ENCODE measurements around the gene ARHGEF7.

The ARHGEF7 gene

DNA sequence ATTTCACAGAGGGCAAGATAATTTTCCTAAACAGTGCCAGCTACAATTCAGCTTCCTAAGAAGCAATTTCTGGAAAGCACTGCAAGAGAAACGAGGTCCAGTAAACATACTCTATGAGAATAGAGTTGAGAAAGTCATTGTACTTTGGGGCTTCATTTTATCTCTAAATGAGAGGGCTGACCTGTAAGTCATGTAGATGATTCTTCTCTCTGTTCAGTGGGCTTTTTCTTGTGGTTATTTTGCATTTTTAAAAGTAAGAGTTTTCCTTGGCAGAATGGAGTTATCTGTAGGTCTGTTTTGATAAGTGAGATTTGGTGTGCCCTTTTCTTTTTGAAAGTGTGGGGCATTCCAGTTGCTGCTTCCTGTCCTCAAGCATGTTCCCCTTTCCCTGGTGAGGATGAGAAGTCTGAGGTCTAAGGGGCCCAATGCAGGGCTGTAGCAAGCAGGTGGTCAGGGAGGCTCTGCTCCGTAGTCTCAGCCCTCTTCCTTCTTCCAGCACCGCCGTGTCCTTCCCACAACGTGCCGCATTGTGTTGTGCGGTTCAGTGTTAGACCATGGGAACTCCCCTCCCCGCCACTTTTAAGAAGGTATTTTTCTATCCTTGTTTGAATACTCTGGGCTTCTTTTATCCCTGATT, 86.3 kb downstream of the ARHGEF7 start:
- no peak for DNase-seq (ENCODE audit: low read depth in 2 of 2)

DNA sequence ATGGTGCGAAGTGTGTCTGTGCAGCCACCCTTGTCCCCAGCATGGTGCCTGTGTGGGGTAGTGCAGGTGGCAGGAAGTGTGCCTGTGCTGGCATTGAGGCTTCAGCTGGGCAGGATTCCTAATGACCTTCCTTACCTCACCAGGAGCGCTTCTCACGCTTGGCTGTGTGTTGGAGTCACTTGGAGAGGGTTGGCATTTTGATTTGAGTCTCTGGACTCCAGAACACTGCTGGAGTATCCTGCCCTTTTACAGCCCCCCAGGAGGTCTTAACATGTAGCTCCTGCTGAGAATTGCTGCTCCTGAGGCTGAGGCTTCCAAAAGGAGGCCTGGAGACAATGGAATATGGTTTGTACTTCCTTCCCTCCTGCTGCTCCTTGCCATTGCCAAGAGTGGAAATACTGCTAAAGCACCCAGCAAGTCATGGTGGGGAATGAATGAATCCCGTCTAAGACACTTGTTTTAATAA, 87.1 kb downstream of the ARHGEF7 start:
- DNase-seq (ENCODE audit: low read depth in 2 of 2): no peak

DNA sequence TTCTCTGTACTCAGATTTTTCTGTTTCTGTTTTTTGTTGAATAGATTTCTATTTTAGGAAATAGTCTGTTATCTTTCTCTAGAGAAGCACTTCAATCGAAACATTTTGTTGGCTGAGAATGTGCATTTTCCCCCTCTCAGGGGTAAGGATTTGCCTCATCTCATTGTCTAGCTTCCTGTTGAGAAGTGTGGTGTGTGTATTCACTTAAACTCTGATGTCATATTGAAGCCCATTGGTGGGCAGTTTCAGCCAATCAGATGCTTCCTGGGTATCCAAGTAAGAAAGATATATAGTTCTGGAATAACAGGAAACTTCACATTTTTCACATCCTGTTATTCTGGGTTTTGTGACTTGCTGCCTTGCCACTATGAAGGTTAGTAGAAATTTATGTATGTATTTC, 87.6 kb downstream of the ARHGEF7 start:
- no peak for DNase-seq (ENCODE audit: low read depth in 2 of 2)

DNA sequence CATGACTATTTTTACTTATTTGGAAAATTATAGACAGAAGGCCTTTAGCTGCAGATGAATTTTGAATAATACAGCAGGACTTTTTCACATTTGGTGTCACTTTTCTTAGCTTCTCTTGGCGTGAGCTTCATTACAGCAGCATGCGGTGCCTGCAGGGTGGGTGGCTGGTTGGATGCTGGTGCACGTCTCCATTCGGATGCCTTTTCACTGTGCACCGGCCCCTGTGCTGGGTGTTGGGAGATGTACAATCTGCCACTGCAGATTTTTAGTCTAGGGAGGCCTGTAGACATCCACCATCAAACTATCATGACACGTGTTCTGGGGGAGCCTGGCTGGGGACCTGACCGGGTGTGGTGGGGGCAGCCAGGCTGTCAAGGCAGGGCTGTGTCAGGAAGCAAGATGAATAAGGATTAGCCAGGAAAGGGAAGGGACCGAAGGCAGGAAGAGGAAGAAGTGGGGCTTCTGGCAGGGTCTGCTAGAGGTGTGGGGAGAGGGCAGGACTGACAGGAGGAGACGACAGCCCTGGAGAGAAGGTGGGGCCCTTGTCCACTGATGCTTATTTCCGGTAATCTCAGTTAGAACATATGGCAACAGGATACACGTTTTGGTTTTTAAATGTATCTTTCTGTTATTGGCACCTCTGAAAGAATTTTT, 88.8 kb downstream of the ARHGEF7 start:
- no peak for DNase-seq (ENCODE audit: low read depth in 2 of 2)

DNA sequence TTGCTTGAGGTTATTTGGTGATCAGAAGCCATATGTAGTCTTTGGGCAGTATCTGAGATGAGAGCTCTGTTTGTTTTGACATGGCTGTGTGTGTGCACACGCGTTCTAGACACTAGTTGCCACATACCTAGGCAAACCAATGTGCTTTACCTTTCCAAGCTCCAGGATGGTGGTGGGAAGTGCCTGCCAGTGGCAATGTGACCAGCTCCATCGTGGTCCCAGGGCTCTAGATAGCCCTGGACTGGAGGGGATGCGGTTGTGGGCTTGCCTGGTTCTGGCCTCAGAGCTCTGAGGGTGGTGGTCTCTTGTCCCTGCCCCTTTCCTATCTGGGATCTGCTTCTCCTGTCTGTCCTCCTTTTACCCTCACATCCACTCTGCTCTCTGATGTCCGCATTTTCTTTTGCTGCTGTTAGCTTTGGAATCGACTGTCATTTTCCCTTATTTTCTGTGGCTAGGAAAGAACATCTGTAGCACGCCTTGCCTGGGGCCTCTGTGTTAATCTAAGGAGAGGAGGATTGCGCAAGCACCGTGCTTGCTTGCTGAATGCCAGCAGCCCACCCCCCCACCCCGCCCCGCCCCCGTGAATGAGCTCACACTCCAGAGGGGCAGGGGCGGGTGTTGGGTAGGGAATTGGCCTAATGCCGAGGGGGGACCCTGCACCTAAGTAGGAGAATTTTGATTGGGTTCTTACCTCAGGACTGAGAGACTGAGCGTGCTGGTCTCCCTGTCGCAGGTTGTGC, 89.5 kb downstream of the ARHGEF7 start:
- DNase-seq (ENCODE audit: low read depth in 2 of 2): no peak

DNA sequence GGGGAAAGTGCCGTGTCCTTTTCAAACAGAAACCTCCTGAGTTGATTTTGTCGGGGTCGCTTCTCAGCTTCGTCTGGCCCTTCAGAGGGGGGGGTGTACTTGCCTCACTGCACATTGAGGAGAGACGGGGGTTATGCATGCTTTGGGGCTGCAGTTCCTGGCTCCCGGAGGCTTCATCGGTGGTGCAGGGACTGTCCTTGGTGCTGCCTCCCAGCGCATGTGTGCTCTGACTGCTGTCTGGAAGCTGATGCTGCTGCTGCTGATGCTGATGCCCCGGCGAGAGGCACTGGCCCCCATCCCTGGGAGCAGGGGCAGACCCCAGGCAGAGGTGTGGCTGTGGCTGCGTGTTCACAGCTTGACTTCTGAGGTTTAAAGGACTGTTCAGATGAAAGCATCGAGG, 91.0 kb downstream of the ARHGEF7 start:
- DNase-seq (ENCODE audit: low read depth in 2 of 2): no peak

DNA sequence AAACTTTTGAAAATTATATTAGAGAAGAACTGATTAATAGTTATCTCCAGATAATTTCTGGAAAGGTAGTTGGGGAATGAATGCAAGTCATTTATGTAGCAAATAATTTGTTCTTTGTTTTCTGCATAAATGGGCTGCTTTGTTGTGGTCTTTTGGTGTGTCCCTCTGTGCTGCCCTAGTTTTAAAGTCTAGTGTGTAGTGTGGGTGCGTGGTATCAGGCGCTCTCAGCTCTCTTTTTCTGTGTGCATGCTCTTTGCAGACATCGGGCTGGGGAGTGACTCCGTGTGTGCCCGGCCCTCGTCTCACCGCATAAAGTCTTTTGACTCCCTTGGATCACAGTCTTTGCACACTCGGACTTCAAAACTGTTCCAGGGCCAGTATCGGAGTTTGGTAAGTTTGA, 94.5 kb downstream of the ARHGEF7 start:
- DNase-seq (ENCODE audit: low read depth in 2 of 2): no peak

DNA sequence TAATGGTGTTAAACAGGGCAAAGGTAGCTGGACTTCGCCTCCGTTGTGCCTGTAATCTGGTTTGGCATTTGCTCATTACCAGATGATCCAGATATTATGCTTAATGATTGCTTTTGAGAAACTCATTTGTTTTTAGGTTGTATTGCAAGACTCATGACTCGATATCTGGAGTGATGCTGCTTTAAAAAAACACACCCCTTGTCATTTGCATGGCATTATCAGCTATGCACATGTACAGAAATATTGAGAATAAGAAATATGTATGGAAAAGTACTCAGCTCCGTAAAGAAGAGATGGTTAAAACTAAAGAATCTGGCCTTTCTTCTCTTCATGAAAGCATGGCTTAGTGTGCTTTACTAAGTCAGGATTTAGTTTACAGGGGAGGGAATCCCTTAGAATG, 95.0 kb downstream of the ARHGEF7 start:
- DNase-seq (ENCODE audit: low read depth in 2 of 2): no peak

DNA sequence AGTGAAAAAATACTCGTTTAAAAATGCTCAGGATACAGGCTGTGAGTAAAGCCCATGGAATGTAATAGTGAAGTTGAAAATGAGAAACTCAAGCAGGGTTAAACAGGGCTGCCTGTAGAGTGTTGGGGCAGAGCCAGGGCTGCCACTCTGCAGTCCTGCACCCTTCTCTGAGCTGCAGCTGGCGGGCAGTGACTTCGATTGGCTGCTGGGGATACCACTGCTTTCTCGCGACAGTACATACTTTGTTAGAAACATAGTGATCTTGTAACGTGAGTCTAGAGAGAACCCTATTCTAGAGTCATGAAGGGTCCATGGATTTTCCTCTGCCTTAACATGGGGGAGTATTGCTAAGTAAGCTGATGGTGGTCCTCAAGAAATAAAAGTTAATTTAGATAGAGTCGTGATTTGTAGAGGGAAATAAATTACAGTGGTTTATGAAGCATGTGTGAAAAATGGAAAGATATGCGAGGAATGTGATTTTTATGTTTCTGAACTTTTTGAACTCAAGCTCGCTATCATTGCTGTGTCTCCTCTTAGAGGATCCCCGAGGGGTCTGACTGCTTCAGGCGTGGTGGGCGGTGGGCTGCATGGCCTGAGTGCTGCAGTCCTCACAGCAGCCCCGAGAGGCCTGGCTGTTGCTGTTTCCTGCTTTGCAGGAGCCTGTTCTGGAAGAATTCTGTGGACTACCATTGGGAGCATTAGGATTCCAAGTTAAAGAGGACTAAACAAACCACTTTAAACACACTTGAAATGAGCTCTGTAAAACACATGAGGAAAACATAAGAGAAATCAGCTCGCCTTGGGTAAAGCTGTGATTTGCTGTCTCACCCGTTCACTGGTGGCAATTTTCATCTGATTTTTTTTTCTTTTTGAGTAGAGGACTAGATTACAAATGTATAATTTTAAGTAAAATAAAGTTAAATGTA, 95.7 kb downstream of the ARHGEF7 start:
- DNase-seq (ENCODE audit: low read depth in 2 of 2): no peak

DNA sequence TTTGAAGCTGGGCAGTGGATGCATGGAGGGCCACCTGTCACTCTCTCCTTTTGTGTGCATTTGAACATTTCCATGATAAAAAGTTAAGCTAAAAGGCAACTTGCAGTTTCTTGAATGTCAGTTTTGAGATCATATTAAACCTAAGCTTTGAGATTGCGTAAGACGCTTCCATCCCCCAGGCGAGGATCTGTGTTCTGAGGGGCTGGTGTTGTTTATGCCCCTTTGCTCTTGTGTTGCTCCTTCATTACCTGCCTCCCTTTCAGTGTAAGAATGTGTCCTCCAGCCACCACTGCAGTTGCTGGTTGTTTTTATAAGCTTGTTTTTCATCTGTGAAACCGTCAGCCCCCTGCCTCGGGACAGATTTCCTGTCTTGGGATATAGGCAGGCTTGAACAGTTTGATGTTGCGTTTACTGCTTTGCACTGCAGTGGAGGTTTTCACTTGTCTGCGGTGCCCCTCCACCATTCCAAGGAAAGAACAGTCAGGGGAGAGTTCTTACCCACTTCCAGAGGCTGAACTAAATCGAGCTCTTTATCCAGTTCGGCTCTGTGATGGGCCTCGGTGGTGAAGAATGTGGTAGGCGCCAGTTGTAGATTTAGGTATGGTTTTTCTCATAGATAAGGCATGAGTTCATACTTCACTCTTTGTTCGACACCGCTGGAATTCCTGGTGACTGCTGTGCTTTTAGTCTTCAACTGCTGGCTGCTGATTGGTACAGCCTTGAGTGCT, 96.8 kb downstream of the ARHGEF7 start:
- DNase-seq (ENCODE audit: low read depth in 2 of 2): no peak

DNA sequence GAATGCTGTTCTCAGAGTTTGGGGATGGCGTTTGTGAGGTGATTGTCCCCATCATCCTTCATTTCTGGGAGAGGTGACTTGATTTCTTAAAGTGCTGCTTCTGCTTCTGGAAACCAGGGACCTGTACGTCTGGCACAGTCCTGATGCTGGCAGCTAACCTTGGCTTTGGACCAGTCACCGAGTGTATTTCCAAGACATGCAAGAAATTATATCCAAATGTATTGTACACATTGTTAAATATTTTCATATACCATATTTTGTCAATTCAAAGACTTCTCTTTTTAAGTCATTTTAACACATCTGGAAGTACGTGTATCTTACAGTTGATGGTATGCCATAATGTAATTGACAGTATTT, 97.4 kb downstream of the ARHGEF7 start:
- DNase-seq (ENCODE audit: low read depth in 2 of 2): no peak

DNA sequence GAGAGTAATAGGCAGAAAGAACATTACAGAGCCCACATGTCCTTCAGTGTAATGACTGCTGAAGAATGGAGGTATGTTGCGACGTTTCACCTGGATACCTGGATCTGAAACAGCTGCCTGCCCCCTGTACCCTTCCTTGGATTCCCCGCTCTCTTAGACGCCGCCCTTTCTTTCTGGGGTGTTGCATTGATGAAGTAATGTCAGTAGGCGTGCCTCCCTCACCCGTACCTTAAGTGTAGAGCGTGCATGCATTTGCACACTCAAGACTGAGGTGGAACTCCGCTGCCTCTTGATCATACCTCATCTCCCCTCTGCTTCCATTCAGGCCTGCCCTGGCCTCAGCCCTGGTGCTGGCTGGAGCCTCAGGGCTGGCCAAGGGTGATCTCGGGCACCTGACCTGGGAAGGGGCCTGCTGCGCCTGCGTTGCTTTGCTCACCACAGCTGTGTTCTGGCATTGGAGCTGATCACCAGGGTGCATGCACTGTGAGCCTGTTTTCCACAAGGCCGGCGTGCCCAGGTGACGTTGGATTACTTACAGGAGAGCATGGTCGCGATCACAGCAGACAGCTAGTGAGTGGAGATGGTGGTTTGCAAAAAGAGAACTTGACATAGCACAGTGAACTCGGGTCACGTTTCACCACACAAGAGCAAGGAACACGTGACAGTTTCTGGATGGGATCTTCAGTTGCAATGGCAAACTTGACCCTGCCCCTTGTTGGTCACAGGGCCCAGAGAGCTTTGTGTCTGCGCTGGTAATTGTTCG, 99.0 kb downstream of the ARHGEF7 start:
- DNase-seq (ENCODE audit: low read depth in 2 of 2): no peak

DNA sequence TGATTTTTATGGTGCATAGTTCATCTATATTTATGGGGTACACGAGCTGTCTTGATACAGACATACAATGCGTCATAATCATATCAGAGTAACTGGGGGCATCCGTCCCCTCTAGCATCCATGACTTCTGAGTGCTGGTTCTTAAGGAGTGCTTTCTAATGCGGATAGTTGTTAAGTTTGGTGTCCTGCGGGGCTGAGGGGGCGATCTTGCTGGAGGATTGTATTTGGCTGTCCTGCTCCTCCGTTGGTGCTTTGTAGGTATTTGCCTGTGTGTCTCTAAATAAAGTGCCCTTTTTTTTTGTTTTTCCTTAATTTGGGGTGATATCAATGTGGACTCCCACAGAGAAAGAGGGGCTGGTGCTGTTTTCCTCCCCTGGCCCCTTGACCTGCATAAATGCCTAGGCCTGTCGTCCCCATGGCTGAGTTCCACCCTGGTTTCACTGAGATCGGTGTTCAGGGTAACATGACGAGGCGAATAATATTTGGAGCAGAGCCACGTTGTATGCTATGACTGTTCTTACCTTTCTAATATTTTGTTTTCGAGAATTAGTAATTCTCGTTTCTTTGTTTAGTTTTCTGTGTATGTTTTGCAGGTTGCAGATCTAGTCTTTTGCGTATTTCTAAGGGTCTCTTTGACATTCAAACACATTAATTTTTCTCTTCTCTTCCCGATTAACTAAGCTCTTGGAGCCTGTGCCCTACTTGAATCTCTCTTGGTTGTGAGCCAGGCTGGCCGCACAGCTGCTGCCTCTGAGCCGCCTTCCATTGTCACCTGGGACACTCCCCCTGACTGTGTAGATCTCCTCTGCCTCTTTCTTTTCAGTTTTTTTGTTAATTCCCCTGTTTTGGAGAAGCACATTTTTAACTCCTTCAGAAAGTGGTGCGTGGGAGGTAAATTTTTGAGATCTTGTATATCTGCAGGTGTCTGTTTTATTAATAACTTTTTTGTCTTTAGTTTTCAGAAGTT, 100.3 kb downstream of the ARHGEF7 start:
- DNase-seq (ENCODE audit: low read depth in 2 of 2): no peak

DNA sequence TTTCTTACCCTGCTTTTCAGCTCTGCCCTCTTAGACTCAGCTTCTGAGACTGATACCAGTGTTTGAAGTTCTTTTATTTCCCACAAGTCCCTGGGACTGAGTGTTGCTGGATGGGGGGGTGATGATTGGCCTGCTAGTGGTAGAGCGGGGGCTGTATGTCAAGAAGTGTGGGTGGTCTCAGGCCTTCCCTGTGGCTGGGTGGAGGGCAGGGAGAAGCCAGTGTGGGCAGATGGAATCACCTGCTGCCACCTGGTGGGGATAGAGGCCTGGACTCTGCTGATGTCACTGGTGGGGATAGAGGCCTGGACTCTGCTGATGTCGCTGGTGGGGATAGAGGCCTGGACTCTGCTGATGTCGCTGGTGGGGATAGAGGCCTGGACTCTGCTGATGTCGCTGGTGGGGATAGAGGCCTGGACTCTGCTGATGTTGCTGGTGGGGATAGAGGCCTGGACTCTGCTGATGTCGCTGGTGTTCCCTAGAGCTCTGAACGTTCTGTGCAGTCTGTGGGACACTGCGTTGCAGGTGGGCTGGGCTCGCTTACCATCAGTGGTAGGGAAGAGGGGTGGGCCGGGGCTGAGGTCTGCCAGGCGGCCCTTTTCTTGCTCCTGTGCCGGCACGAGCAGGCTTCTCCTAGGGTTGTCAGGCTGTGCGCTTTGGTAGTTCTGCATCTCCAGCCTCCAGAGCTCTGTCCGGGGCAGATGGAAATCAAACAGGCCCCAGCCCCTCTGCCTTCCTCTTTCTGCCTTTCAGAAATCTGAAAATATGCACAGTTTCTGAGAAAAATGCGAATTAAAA, 101.3 kb downstream of the ARHGEF7 start:
- no peak for DNase-seq (ENCODE audit: low read depth in 2 of 2)

DNA sequence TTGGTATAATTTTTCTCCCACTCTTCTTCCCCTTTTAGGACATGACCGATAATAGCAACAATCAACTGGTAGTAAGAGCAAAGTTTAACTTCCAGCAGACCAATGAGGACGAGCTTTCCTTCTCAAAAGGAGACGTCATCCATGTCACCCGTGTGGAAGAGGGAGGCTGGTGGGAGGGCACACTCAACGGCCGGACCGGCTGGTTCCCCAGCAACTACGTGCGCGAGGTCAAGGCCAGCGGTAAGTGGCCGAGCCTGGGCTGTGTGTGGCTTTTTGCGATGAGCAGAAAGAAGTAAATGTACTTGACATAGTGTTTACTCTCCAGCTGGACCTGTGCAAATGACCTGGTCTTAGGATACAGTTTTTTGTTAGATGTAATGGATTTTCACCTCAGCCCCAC, 102.5 kb downstream of the ARHGEF7 start:
- DNase-seq (ENCODE audit: low read depth in 2 of 2): no peak

DNA sequence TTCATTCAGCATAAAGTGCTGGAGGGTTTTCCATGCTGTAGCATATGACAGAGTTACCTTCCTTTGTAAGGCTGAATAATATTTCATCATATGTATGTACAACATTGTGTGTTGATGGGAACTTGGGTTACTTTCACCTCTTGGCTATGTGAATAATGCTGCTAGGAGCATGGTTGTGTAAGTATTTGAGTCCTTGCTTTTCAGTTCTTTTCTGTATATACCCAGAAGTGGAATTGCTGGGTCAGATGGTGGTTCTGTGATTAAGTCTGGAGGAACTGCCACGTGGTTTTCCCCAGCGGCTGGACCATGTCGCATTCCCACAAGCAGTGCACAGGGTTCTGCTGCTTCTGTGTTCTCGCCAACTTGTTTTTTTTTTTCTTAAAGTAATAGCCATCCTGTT, 104.2 kb downstream of the ARHGEF7 start:
- no peak for DNase-seq (ENCODE audit: low read depth in 2 of 2)

DNA sequence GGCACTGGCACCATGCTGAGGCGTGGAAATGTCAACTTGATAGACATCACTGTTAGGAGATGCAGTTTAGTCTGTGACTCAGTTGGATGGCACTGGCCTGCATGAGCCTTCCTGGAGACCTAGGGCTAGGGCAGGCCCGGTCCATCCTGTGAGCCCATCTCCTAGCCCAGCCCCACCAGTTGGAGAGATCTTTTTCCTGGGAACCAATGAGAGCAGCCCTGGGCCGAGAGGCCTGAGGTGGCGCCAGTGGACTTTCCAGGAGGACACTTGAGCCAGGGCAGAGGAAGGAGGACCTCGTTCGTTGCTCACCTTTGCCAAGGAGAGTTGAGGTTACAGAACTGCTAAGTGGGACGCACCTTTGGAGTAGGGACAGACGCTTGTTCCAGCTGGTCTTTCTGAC, 104.8 kb downstream of the ARHGEF7 start:
- DNase-seq (ENCODE audit: low read depth in 2 of 2): no peak

DNA sequence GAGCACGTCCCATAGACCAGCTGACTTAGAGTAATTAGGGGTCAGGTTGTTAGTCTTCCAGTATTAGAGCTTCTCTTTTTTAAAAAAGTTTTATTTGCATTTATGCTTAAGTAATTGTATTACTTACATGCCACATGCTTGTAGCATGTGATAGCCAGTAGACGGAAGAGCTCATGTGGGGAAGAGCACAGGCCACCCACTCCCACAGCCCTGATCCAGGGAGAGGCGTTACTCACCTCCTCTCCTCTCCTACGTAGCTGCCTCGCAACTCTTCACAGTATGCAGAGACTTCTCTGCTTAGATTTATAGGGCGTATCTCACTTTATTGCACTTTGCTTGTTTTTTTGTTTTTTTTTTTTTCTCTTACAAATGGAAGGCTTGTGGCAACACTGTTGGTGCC, 110.1 kb downstream of the ARHGEF7 start:
- no peak for DNase-seq (ENCODE audit: low read depth in 2 of 2)
